K562 (cell line): ENCODE measurements around the gene GABRB3. TPM values are rescaled to one million over a fixed set of nuclear protein-coding genes. Genes with fewer than 3 reads are reported as not detected.

ENCODE experiments used
- polyA plus RNA-seq, 8 experiments: library from polyadenylated mRNA; depleted of rRNA in 4 of 8; stranded (reverse) in 5 of 8; unstranded in 3 of 8; fragments of >200 nt; fragmentation: Nextera tagmentation in 2 of 8; fragmentation: Illumina TruSeq in 1 of 8; extraction: Ambion mirVana in 2 of 8; extraction: Trizol in 1 of 8; gene quantifications; 2 replicates each; pipeline versions ENCODE4 v1.2.1 to v1.2.3, GENCODE V29; 2011 to 2014; ENCODE audit warnings: inconsistent platforms in 1 of 8, missing spikeins in 1 of 8
- total RNA-seq, 7 experiments: library from RNA; depleted of rRNA in 6 of 7; stranded (reverse); fragments of >200 nt in 6 of 7; fragmentation: Illumina TruSeq in 2 of 7; extraction: Trizol in 2 of 7; gene quantifications; 2 replicates each; pipeline versions ENCODE4 v1.2.1 to v1.2.3, GENCODE V29; 2011 to 2021; ENCODE audit warnings: low replicate concordance in 1 of 7
- TF ChIP-seq, protein P1 (sequence below), 2 experiments: fragments of 450-650 bp in 1 of 2; sonication (generic) in 1 of 2; formaldehyde crosslinking in 1 of 2; IDR thresholded peaks; 2 replicates each; pipeline versions ENCODE4 v1.7.1 to v1.9.0; 2016 to 2022; ENCODE audit warnings: inconsistent platforms in 1 of 2, mild to moderate bottlenecking in 1 of 2, missing genetic modification reagents in 1 of 2

The GABRB3 gene
- total and polyA plus RNA-seq, 9 of the 15 experiments (the other 6 are each of a cell fraction or from before 2014, with no cell fraction given) = 0.09 to 1.4 (median 0.49) TPM

DNA sequence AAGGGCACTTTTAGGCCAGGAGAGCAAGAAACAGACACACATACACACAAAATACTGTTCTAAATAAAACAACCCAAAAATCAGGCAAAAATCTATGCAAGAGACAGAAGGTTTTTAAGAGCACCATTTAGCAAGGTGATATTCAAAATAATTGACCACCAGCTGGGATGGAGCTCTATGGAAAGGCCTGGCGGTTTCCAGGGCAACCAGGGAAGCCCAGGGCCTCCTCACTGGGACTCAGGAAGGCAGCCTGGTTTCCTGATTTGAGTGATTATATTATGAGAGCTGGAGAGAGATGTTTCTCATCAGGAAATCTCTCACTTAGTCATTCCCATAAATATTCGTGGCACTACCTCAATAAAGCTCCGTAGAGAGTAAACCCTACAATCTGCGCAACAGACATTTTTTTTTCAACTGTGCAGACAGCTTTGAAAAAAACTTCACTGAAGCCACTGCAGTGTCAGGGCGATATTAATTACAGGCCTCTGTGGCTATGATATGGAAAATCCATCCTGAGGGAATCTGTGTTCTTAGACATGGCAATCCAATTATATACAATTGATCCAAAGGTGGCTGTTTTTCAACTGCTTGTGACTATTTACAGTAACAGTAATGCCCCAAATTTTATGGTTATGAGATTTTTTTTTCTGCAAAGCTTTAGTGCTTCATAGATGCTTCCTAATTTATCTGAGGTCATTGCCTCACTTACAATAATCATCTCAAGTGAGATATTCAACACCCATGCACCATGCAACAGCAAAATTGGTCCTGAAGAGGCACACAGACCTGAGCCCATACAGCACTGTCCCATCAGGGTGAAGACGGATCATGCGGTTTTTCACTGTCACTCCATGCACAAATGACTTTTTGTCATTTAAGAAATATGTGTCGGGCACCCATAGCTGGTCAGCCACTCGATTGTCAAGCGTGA lies 152.1 kb downstream of the GABRB3 start (continued):
- TF ChIP-seq, protein P1, sequence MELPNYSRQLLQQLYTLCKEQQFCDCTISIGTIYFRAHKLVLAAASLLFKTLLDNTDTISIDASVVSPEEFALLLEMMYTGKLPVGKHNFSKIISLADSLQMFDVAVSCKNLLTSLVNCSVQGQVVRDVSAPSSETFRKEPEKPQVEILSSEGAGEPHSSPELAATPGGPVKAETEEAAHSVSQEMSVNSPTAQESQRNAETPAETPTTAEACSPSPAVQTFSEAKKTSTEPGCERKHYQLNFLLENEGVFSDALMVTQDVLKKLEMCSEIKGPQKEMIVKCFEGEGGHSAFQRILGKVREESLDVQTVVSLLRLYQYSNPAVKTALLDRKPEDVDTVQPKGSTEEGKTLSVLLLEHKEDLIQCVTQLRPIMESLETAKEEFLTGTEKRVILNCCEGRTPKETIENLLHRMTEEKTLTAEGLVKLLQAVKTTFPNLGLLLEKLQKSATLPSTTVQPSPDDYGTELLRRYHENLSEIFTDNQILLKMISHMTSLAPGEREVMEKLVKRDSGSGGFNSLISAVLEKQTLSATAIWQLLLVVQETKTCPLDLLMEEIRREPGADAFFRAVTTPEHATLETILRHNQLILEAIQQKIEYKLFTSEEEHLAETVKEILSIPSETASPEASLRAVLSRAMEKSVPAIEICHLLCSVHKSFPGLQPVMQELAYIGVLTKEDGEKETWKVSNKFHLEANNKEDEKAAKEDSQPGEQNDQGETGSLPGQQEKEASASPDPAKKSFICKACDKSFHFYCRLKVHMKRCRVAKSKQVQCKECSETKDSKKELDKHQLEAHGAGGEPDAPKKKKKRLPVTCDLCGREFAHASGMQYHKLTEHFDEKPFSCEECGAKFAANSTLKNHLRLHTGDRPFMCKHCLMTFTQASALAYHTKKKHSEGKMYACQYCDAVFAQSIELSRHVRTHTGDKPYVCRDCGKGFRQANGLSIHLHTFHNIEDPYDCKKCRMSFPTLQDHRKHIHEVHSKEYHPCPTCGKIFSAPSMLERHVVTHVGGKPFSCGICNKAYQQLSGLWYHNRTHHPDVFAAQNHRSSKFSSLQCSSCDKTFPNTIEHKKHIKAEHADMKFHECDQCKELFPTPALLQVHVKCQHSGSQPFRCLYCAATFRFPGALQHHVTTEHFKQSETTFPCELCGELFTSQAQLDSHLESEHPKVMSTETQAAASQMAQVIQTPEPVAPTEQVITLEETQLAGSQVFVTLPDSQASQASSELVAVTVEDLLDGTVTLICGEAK (IDR thresholded peaks at IDR 0.05) = no peak
- TF ChIP-seq, protein P1 (CRISPR knock-in tag; IDR thresholded peaks at IDR 0.05) = no peak
- TF ChIP-seq, all 486 proteins: peak for 0
